Caki2 (cell line): ENCODE results near the gene GALC. TPM values are rescaled to one million over a fixed set of nuclear protein-coding genes. Genes with fewer than 3 reads are reported as not detected.
"Not testable (repeated sequence)": the region's sequence is repeated elsewhere in the genome, so short reads cannot be mapped to it uniquely, and the experiment has no call there.

Experiments used
- DNase-seq: peaks from one replicate; pipeline ENCODE4 v3.0.0-alpha.2; 2015; ENCODE audit warnings: low read depth
- in situ Hi-C: cut with HindIII; loops from 2 replicates; pipeline ENCODE4 v1.10.0; 2016; ENCODE audit warnings: low sequenced_read_pairs, low pct_unique_long_range_greater_than_20kb, mixed read lengths
- total RNA-seq: library from RNA; depleted of rRNA; stranded (reverse); fragments of >200 nt; shearing (Covaris generic); gene quantifications from 2 replicates; pipeline ENCODE4 v1.2.3, GENCODE V29; 2014; ENCODE audit warnings: low replicate concordance; rRNA removed

GALC gene
- total RNA-seq = 9.6 and 10.8 TPM in 2 replicates

DNA sequence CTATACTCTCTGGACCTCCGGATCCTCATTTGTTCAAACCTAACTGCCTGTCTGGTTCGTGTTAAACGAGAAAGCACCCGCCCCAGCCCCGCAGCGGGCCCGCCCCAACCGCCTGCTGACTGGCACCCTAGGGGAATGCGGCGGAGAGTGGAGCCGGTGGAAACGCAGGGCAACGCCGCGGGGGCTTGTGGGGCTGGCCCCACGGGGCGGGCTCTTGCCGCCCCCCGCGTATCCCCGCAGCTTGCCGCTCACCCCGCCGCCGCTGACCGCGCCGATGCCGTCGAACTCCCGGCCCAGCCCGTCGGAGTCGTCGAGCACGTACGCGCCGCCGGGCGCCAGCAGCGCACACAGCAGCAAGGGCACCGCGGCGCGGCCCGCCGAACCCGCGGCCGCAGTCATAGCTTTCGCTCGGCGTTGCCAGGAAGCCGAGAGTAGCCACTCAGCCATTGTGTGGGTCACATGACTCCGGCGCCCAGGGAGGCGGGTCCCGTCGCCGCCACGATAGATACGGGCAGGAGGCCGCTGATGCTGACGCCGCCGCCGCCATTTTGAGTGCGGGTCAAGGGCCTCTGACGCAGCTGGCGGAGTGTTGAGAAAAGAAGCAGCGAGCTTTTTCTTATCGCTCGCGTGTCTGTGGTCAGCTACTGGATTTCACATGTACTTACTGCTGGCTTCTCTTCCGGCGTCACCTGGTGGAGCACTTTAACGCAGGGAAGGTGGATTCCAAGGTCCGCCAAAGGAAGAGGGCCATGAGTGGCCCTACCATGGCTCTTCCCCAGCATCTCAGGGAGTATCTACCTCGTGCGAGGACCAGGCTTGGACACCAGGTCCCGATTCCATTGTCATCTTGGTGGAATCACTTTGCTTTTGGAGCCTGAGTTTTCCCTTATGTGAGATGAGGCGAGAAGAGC, at the start of gene GALC:
Gene GALC (minus strand): TSS at position 465 of the 911 bp plus-strand sequence. CDS start 18 bp downstream, at position 447.
- DNase-seq = peak; percentile 80
- in situ Hi-C loops = no loop called here

GRCh38 chr14:88040146-88040545, 47.2 kb upstream of the GALC start:
- DNase-seq = no peak
- in situ Hi-C loops = no loop called here

DNA sequence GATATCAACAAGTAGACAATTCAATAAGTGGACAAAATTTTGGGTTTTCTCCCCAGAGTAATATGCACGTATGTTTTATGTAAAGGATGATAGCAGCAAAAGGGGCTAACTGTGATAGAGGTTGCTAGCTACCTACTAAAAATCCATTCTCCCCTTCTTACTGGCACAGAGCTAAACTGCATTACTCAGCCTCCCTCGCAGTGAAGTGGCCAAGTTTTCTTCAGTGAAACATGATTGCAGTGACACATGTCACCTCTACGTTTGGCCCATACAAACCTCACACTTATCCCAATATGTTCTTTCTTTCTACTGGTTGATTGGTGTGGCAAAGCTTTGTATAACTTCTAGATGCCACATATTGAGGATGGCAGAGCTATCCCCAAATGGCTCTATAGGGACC, 46.2 kb upstream of the GALC start:
- no peak for DNase-seq
- in situ Hi-C loops = no loop called here

DNA sequence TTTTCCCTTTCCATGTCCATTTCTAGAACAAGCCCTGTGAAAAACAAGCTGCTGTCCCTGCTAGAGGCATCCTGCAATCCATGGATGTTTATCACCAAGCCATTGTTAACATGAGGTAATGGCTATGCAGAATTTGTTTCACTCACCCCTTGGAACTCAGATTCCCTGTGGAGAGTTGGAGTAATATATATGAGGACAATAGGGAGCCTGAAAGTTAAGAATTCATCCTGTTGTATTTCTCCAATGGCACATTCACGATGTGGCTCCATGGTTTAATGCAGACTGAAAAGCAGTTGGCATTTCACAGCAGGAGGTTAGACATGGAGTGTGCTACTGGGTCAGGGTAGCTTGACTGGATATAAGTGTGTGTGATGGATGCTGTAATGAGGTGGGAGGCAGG, 44.3 kb upstream of the GALC start:
- in situ Hi-C loops = no loop called here
- DNase-seq = no peak

- in situ Hi-C loops = no loop called here
These were observed 43.4 kb upstream of the GALC start for GRCh38 chr14:88036422-88036821.

DNA sequence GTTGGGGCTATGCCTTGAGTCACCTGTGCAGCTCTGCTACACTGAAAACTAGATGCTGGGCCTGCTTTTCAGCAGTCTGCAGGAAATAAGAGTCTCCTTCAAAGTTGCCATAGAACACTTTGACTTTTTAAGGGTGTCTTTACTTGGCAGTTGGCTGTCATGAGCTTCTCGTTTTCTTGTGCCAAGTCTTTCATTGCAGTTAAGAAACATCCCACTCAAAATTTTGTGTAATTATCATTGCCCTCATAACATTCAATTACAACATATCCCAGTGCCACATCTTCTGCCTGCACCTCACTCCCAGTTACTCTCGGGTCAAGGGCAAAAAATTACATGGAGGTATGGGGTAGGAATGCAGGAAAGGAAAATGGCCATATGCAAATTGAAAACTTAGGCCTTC, 41.1 kb upstream of the GALC start:
- no peak for DNase-seq
- in situ Hi-C loops = no loop called here

More at GRCh38 chr14:88036422-88036821, 43.4 kb upstream of the GALC start:
- DNase-seq = no peak

DNA sequence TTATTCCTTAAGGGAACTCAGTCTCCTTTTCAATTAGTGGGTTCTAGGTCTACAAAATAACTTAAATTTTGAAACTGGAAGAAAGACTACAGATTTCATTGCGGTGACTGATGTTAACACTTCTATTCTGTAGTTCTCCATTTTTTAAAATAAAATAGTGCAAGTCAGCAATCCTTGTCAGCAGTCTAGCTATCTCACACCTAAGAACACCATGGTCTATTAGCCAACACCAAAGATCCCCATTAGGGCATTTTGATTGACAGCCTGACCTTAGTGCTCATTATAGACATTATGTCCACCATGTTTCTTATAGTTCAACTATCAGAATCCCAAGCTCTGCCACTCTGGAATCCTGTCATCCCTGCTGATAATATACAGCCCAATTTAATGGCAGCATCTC, 39.4 kb upstream of the GALC start:
- no peak for DNase-seq
- in situ Hi-C loops = no loop called here

DNA sequence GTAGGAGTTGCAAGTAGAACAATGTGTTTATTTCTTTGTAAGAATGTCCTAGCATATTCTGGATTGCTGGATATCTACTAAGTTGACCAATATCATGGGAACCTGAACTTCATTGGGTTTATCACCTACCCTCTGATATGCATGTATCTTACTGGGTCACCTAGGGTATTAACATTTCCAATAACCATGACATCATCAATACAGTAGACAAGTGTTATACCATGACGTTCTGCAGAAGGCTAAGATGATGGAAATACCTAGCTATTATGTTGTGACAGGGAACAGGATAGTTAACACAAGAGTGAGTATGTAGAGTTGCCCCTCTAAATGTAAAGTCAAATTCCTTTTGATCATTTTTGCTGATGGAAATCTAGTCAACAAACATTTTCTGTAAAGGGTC, 37.9 kb upstream of the GALC start:
- in situ Hi-C loops = no loop called here
- no peak for DNase-seq

DNA sequence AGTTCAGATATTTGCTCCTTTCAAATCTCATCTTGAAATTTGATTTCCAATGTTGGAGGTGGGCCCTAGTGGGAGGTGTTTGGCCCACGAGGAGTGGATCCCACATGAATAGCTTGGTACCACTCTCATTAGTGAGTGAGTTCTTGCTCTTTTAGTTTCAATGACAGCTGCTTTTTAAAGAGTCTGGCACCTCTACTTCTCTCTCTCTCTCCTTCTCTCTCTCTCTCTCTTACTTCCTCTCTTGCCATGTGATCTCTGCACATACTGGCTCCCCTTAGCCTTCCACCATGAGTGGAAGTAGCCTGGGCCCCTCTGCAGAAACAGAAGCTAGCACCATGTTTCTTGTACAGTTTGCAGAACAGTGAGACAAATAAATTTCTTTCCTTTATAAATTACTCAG, 37.1 kb upstream of the GALC start:
- in situ Hi-C loops = no loop called here

GRCh38 chr14:88029500-88029899, 36.5 kb upstream of the GALC start:
- in situ Hi-C loops = no loop called here
- DNase-seq = no peak

More for the DNA sequence above, 37.1 kb upstream of the GALC start:
- no peak for DNase-seq

- in situ Hi-C loops = no loop called here
- no peak for DNase-seq
These were observed 33.9 kb upstream of the GALC start for GRCh38 chr14:88026890-88027289.

- no peak for DNase-seq
These were observed 32.3 kb upstream of the GALC start for GRCh38 chr14:88025313-88025712.

DNA sequence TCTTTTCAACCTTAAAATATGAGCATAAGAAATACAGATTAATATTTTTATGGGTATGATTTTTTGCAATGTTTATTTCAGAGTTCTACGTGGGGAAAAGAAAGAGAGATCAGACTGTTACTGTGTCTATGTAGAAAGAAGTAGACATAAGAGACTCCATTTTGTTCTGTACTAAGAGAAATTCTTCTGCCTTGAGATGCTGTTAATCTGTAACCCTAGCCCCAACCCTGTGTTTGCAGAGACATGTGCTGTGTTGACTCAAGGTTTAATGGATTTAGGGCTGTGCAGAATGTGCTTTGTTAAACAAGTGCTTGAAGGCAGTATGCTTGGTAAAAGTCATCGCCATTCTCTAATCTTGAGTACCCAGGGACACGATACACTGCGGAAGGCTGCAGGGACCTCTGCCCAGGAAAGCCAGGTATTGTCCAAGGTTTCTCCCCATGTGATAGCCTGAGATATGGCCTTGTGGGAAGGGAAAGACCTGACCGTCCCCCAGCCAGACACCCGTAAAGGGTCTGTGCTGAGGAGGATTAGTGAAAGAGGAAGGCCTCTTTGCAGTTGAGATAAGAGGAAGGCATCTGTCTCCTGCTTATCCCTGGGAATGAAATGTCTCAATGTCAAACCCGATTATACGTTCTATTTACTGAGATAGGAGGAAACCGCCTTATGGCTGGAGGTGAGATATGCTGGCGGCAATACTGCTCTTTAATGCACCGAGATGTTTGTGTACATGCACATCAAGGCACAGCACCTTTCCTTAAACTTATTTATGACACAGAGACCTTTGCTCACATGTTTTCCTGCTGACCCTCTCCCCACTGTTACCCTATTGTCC, 31.5 kb upstream of the GALC start:
- in situ Hi-C loops, DNase-seq: not testable (repeated sequence)

More at GRCh38 chr14:88025313-88025712, 32.3 kb upstream of the GALC start:
- in situ Hi-C loops = no loop called here

GRCh38 chr14:88023658-88024187, 30.7 kb upstream of the GALC start:
- in situ Hi-C loops = no loop called here
- no peak for DNase-seq

DNA sequence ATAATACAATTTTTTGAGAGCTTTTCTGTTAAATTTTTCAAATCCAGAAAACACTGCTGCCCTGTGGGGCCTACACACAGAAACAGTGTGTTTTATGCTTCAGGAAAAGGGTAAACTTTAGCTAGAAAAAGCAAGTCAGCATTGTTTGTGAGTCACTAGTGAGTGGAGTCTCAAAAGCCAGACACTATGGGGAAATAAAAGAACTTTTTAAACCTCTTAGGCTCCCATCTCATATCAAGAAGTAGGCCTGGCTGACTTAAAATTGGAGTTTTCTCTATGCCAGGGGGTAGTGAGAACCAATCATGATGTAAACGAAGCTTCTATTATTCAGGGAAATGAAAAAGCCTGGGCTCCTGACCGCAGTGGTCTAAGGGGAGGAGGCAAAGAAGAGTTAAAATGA, 24.6 kb upstream of the GALC start:
- in situ Hi-C loops = no loop called here
- no peak for DNase-seq

- in situ Hi-C loops = no loop called here
- no peak for DNase-seq
These were observed 23.8 kb upstream of the GALC start for GRCh38 chr14:88016768-88017167.

DNA sequence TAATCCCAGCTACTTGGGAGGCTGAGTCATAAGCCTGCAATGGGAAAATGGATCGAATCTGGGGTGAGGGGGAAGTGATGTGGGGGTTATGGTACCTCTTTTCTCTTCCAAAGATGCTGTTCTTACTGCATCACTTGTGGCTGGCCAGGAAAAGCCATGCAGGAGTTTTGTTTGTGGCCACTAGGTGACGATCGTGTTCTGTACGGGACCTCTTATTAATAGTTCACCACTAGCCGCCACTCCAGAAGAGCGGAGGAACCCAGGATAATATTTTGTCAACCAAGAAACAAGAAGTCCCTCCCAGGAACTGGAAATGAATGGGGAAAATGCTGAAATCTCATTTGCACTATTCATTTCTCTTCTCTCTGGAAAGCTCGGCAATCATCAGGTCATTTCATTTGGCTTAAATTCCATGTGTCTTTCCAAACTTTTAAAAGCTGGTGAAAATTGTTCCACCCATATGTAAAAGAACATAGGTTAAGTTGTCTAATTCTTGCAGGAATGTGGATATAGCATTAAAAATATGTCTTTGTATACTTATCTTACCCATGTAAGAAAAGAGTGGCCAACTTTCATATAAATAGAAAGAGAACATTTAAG, 20.9 kb upstream of the GALC start:
- in situ Hi-C loops = no loop called here
- peak; percentile 40 for DNase-seq

DNA sequence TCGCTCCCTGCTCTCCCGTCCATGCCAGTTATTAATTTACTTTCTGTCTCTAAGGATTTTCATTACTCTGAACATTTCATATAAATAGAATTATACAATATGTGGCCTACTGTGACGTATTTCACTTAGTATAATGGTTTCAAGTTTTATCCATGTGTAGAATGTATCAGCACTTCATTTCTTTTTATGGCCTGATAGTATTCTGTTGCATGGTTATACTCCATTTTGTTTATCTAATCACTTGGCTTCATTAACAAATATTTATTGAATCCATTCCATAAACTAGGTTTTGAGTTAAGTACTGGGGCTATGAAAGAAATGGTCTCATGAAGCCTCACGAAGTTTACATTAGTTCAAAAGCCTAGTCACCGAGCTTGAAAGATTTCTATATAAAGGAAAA, 19.5 kb upstream of the GALC start:
- no peak for DNase-seq
- in situ Hi-C loops = no loop called here
